Endothelial cell of umbilical vein (primary cell): ENCODE data around the gene DCHS2.

Source experiments
- EZH2 ChIP-seq: IDR thresholded peaks from 2 replicates; pipeline ENCODE4 v1.6.1; 2012; ENCODE audit warnings: borderline replicate concordance, low read depth, mild to moderate bottlenecking, moderate library complexity, low read length, inconsistent platforms; ENCODE audit not compliant: severe bottlenecking
- MYC ChIP-seq: IDR thresholded peaks from one replicate; pipeline ENCODE4 v1.6.1; 2011; ENCODE audit warnings: mild to moderate bottlenecking, low read depth, low read length
- TF ChIP-seq, protein P1 (sequence below), 2 donors: IDR thresholded peaks; 1 replicate in 1 of 2; 2 replicates in 1 of 2; pipeline ENCODE4 v1.5.1; 2011; ENCODE audit warnings: low read length in 2 of 2, mild to moderate bottlenecking in 2 of 2, moderate library complexity in 2 of 2, control low read depth in 1 of 2, inconsistent platforms in 1 of 2, low read depth in 1 of 2; ENCODE audit not compliant: insufficient read depth in 1 of 2; ENCODE audit errors: extremely low read depth in 1 of 2

DNA sequence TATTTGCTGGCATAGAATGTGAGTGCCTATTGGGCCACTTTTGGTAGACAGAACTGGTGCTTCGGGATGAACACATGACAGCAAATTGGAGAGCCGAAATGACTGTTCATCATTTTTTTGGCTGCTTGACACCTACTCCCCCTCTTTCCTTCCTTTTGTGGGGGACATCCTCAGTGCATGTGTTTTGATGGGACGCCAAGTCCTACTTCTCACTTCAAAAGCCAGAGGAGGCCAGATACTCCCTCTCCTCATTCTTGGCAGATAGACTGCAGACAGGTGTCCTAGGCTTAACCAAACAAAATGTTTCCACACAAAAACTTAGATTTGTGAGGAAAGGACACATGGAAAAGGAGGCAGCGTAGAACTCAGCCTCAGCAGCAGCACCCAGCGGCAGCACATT, 62.4 kb downstream of the DCHS2 start:
- TF ChIP-seq EZH2 (no peak), MYC (no peak)
- TF ChIP-seq, protein P1, sequence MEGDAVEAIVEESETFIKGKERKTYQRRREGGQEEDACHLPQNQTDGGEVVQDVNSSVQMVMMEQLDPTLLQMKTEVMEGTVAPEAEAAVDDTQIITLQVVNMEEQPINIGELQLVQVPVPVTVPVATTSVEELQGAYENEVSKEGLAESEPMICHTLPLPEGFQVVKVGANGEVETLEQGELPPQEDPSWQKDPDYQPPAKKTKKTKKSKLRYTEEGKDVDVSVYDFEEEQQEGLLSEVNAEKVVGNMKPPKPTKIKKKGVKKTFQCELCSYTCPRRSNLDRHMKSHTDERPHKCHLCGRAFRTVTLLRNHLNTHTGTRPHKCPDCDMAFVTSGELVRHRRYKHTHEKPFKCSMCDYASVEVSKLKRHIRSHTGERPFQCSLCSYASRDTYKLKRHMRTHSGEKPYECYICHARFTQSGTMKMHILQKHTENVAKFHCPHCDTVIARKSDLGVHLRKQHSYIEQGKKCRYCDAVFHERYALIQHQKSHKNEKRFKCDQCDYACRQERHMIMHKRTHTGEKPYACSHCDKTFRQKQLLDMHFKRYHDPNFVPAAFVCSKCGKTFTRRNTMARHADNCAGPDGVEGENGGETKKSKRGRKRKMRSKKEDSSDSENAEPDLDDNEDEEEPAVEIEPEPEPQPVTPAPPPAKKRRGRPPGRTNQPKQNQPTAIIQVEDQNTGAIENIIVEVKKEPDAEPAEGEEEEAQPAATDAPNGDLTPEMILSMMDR (IDR thresholded peaks at IDR 0.05; ENCODE audit: extremely low read depth in 1 of 2, insufficient read depth in 1 of 2, low read depth in 1 of 2, low read length in 2 of 2) = no peak
